Mucosa of descending colon (tissue), 3 donors: Measurements from ENCODE around the gene MTCH2. TPM values are rescaled to one million over a fixed set of nuclear protein-coding genes. Genes with fewer than 3 reads are reported as not detected.
"Not testable (repeated sequence)": the region's sequence is repeated elsewhere in the genome, so short reads cannot be mapped to it uniquely, and the experiment has no call there.

Experiments used
- ATAC-seq: fragments of 200-7000 bp; cut with Tn5 transposase; one replicate; pipeline ENCODE4 v1.9.1; 2020; ENCODE audit warnings: mild to moderate bottlenecking, moderate library complexity
- DNase-seq, 3 donors: peaks; one replicate each; pipeline ENCODE4 v3.0.0-alpha.2; 2020
- H3K36me3 ChIP-seq: fragments of 200-600 bp; one replicate; pipeline ENCODE4 v1.8.0; 2021; ENCODE audit warnings: low read depth, mild to moderate bottlenecking
- H3K4me1 ChIP-seq: fragments of 200-600 bp; one replicate; pipeline ENCODE4 v1.8.0; 2021; ENCODE audit warnings: low read depth, mild to moderate bottlenecking
- H3K4me3 ChIP-seq: fragments of 200-600 bp; one replicate; pipeline ENCODE4 v1.8.0; 2021; ENCODE audit warnings: mild to moderate bottlenecking
- H3K9me3 ChIP-seq: fragments of 200-600 bp; one replicate; pipeline ENCODE4 v1.8.0; 2021; ENCODE audit warnings: mild to moderate bottlenecking
- CTCF ChIP-seq: fragments of 200-600 bp; IDR thresholded peaks from one replicate; pipeline ENCODE4 v1.8.0; 2022; ENCODE audit warnings: antibody characterized with exemption, mild to moderate bottlenecking
- intact Hi-C, 2 donors: fragments of 100-400 bp; cut with DNase I in 1 of 2; cut with micrococcal nuclease in 1 of 2; formaldehyde crosslinking; loops; one replicate each; pipeline versions ENCODE4 v1.11.0 to v1.11.1; 2022; cut with DNase I, micrococcal nuclease
- long read RNA-seq, 2 donors: library from polyadenylated mRNA; unstranded; transcript quantifications; one replicate each; pipeline ENCODE4 v2.0.0, GENCODE V29; 2019 to 2021
- total RNA-seq, 3 donors: library from RNA; stranded (reverse); fragmentation: NEBNext Ultra II Directional in 2 of 3; extraction: Animal tissue kit (Norgen Biotek cat#: 25700) in 2 of 3; gene quantifications; one replicate each; pipeline versions ENCODE4 v1.2.1 to v1.2.4, GENCODE V29; 2021 to 2023
- donor health status: DM: no; HTN: no; CAD: no; lungs with moderate emphysema.
- donor health status: DM: no; HTN: no; CAD: no.
- donor health status: DM: no; HTN: yes; CAD: no.

The MTCH2 gene
- 100 to 1,000 TPM in 2 of 3 donors, 10 to 100 TPM in 1; 89.7 to 137 (median 126) TPM for total RNA-seq
- long read RNA-seq, donor 1, transcript MTCH2-201 (13 exons, 2,587 nt) = major isoform, 71 of 84 reads
- long read RNA-seq, donor 1, partial matches to known transcripts = 2 of 84 reads
- long read RNA-seq, donor 1, other reads (novel, unspliced or antisense) = 11 of 84 reads
- long read RNA-seq, donor 2, transcript MTCH2-201 (13 exons, 2,587 nt) = major isoform, 116 of 144 reads
- long read RNA-seq, donor 2, partial matches to known transcripts = 1 of 144 reads
- long read RNA-seq, donor 2, other reads (novel, unspliced or antisense) = 27 of 144 reads

DNA sequence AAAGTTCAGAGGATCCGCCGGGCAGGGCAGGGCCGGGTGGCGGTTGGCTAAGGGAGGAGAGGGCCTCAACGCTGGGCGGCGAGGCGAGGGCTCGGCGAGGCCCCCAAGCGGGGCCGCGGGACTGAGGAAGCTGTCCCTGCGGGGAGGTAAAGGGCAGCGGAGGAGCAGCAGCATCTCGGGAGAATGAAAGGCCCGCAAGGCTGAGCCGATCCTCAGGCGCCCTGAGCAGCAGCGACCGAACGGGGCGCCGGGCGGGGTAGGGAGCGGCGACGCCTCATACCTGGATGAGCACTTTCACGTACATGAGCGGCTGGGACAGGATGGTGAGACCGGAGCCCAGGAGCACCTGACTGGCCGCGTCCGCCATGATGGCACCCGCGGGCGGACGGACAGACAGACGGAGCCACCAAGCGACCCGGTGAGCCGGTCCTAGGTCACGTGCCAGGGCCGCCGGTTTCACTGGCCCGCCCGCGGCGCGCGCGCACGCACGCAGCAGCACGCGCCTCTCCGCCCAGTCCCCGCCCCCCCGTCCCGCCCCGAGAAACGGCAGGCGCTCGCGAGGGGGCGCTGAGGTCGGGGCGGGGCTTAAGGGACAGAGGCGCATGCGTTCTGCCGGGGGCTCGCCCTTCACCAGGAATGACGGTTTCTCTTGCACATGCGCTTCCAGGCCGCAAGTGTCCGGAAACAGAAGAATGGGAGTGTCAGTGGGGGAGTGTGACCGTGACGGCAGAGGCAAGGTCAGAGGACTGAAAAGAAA is at the start of gene MTCH2:
Gene MTCH2, minus strand, starts transcription at position 461 of the 757 bp plus-strand sequence. Its CDS starts 94 bp downstream, at position 367.
- Histone ChIP-seq H3K4me1 (peaks cover 10% of the 10 kb centered on the region), H3K4me3 (peak within 1 kb of the TSS; percentile 65), H3K9me3 (no peaks in the 10 kb centered on the region), H3K36me3 (no peaks in the 10 kb centered on the region)
- ATAC-seq (peak; percentile 99), DNase-seq (peak; percentile 96 to 98 (median 97))
- TF ChIP-seq CTCF = peak; percentile 55
- intact Hi-C loops = loop anchor here in 1 of 2 donors (5.0 kb wide), 1 partner anchor 125 kb away; the partner anchor contains the start of gene FNBP4

DNA sequence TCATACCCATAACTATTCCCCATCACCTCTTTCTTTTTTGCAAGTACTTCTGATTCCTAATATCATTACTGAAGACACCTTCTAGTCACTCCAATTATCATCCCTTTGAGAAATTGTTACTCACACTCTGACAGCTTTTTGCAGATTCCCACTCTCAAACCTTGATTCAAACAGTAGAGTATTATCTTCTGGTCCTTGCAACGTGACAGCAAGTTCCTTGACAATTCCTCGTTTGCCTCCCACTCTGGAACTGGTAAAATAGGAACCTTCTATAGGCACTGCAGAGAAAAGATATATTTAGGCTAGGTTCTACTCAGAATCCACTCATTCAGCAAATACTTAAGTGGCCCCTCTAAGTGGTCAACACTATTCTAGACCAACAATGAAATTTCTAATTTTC is 49.6 kb upstream of the MTCH2 start:
- Histone ChIP-seq H3K4me3 (no peak overlapping the region), H3K36me3 (no peaks in the 10 kb centered on the region), H3K9me3 (no peaks in the 10 kb centered on the region), H3K4me1 (peaks cover 9% of the 10 kb centered on the region)
- intact Hi-C loops = no loop called here
- ATAC-seq = no peak
- no peak for TF ChIP-seq CTCF
- no peak for DNase-seq

DNA sequence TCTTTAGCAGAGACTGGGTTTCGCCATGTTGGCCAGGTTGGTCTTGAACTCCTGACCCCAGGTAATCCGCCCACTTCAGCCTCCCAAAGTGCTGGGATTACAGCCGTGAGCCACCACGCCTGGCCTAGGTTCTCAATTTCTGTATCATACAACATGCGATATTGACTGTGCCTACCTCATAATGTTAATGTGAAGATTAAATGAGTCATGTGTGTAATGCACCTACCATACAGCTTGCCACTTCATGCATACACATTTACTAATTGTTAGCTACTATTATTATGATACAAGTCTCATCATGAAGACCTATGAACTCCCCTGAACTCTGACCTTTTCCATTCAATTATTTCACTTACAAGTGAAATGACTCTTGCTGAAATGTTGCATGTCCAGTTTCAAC is 47.1 kb upstream of the MTCH2 start:
- intact Hi-C loops = no loop called here
- no peaks in the 10 kb centered on the region for H3K36me3 ChIP-seq
- peaks cover 9% of the 10 kb centered on the region for H3K4me1 ChIP-seq
- H3K9me3 ChIP-seq = no peaks in the 10 kb centered on the region
- no peak overlapping the region for H3K4me3 ChIP-seq
- peak in 1 of 3 donors; percentile 39 for DNase-seq
- no peak for TF ChIP-seq CTCF
- ATAC-seq = peak; percentile 53

DNA sequence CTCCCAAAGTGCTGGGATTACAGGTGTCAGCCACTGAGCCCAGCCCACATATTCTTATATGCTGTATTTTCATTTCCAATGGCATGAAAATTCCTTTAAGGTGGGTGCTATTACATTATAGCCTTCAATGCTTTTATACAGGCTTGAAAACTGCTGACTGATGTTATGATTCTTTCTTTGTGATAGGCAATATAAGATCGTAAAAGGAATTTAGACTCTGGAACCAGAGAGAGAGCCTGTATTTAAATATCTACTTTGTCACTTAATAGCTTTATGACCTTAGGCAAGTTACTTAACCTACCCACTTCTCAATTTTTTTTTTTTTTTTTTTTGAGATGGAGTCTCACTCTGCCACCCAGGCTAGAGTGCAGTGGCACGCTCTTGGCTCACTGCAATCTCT is 46.6 kb upstream of the MTCH2 start:
- intact Hi-C loops = no loop called here
- no peak for TF ChIP-seq CTCF
- DNase-seq (no peak), ATAC-seq (peak; percentile 94)
- Histone ChIP-seq H3K9me3 (no peaks in the 10 kb centered on the region), H3K4me1 (peaks cover 9% of the 10 kb centered on the region), H3K4me3 (no peak overlapping the region), H3K36me3 (no peaks in the 10 kb centered on the region)

DNA sequence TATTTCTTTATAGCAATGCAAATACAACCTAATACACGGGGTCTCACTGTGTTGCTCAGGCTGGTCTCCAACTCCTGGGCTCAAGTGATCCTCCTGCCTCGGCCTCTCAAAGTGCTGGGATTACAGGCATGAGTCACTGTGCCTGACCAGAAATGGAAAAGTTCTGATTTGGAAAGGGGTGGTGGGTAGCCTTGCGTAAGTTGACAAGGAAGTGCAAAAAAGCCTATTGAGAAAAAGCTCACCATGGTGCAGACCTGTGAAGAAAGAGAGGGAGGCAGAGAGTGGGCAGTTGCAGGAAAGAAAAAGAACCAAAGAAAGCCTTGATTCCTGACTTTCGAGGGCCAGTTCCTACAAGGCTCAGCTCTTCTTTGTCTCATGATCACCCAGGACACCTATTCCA is 45.8 kb upstream of the MTCH2 start:
- ATAC-seq = no peak
- H3K4me1 ChIP-seq = peaks cover 9% of the 10 kb centered on the region
- no peaks in the 10 kb centered on the region for H3K9me3 ChIP-seq
- no peaks in the 10 kb centered on the region for H3K36me3 ChIP-seq
- H3K4me3 ChIP-seq = no peak overlapping the region
- intact Hi-C loops = no loop called here
- TF ChIP-seq CTCF = no peak
- DNase-seq = no peak

GRCh38 chr11:47686704-47687103 is 44.3 kb upstream of the MTCH2 start:
- H3K36me3 ChIP-seq, H3K9me3 ChIP-seq, H3K4me1 ChIP-seq, H3K4me3 ChIP-seq, ATAC-seq, intact Hi-C loops, DNase-seq: not testable (repeated sequence)
